Breast epithelium (tissue), 4 donors: ENCODE measurements around the gene C14orf39. TPM values are rescaled to one million over a fixed set of nuclear protein-coding genes. Genes with fewer than 3 reads are reported as not detected.
"Not testable (repeated sequence)": the region's sequence is repeated elsewhere in the genome, so short reads cannot be mapped to it uniquely, and the experiment has no call there.

Source experiments
- DNase-seq, 2 donors: peaks; one replicate each; pipeline ENCODE4 v3.0.0-alpha.2; 2019; ENCODE audit warnings: low spot score in 2 of 2
- H3K27ac ChIP-seq, 2 donors: fragments of 200-600 bp; sonication (generic) in 1 of 2; one replicate each; pipeline ENCODE4 v1.5.1; 2016 to 2019; ENCODE audit warnings: mild to moderate bottlenecking in 1 of 2
- H3K27me3 ChIP-seq, 2 donors: fragments of 200-600 bp; sonication (generic) in 1 of 2; one replicate each; pipeline versions ENCODE4 v1.5.1 to v1.6.0; 2017 to 2019; ENCODE audit warnings: control low read depth in 1 of 2, mild to moderate bottlenecking in 1 of 2
- H3K36me3 ChIP-seq: fragments of 200-600 bp; one replicate; pipeline ENCODE4 v1.5.1; 2019
- H3K4me1 ChIP-seq, 2 donors: fragments of 200-600 bp; sonication (generic); one replicate each; pipeline ENCODE4 v1.5.1; 2016 to 2019; ENCODE audit warnings: control low read depth in 1 of 2
- H3K4me3 ChIP-seq, 3 donors: fragments of 200-600 bp; sonication (generic); 1 replicate in 2 of 3; 2 replicates in 1 of 3; pipeline ENCODE4 v1.5.1; 2016 to 2019; ENCODE audit warnings: mild to moderate bottlenecking in 3 of 3, moderate library complexity in 2 of 3
- H3K9me3 ChIP-seq, 2 donors: fragments of 200-600 bp; sonication (generic) in 1 of 2; one replicate each; pipeline ENCODE4 v1.5.1; 2016 to 2019; ENCODE audit warnings: control low read depth in 1 of 2
- CTCF ChIP-seq, 3 donors: fragments of 450-650 bp; IDR thresholded peaks; one replicate each; pipeline ENCODE4 v1.5.1; 2016 to 2017; ENCODE audit warnings: antibody characterized with exemption in 3 of 3, mild to moderate bottlenecking in 3 of 3, moderate library complexity in 3 of 3
- POLR2A ChIP-seq: fragments of 450-650 bp; IDR thresholded peaks from one replicate; pipeline ENCODE4 v1.6.1; 2016; ENCODE audit warnings: antibody characterized with exemption, mild to moderate bottlenecking, moderate library complexity
- POLR2AphosphoS5 ChIP-seq, 3 donors: sonication (generic); formaldehyde crosslinking; IDR thresholded peaks; one replicate each; pipeline ENCODE4 v1.6.1; 2017; ENCODE audit warnings: antibody characterized with exemption in 3 of 3
- intact Hi-C: fragments of 100-400 bp; cut with DNase I; formaldehyde crosslinking; loops from one replicate; pipeline ENCODE4 v1.15.1; 2023; ENCODE audit warnings: low total_unique reads
- total RNA-seq, 3 donors: library from RNA; depleted of rRNA; stranded (reverse); fragments of >200 nt; gene quantifications; one replicate each; pipeline ENCODE4 v1.1.0, GENCODE V29; 2016

C14orf39 gene
- total RNA-seq, 3 donors from 2014 or later, result 0.33 to 2.1 TPM; not detected in 1

- Histone ChIP-seq H3K27ac (no peak overlapping the region), H3K36me3 (no peaks in the 10 kb centered on the region), H3K9me3 (peaks cover 4 to 8% of the 10 kb centered on the region in 2 donors), H3K4me3 (peak overlapping the region in 1 of 3 donors; percentile 46), H3K4me1 (no peaks in the 10 kb centered on the region), H3K27me3 (peaks cover 2 to 53% of the 10 kb centered on the region in 2 donors)
- TF ChIP-seq POLR2A, result no peak
- no peak for TF ChIP-seq POLR2AphosphoS5 (IDR thresholded peaks at IDR 0.05)
- no peak for TF ChIP-seq CTCF (IDR thresholded peaks at IDR 0.05)
- intact Hi-C loops, result no loop called here
- DNase-seq, result no peak
Measured at GRCh38 chr14:60485057-60485597, 736 bp downstream of the C14orf39 start.

GRCh38 chr14:60482743-60483142 lies 3.1 kb downstream of the C14orf39 start:
- no peak for DNase-seq
- no peak for TF ChIP-seq CTCF (IDR thresholded peaks at IDR 0.05)
- TF ChIP-seq POLR2A, result no peak
- TF ChIP-seq POLR2AphosphoS5 (IDR thresholded peaks at IDR 0.05), result no peak
- H3K9me3 ChIP-seq, result peaks cover 6 to 11% of the 10 kb centered on the region in 2 donors
- no peaks in the 10 kb centered on the region for H3K4me1 ChIP-seq
- H3K27ac ChIP-seq, result no peak overlapping the region
- intact Hi-C loops, result no loop called here
- no peak overlapping the region for H3K4me3 ChIP-seq
- H3K36me3 ChIP-seq, result no peaks in the 10 kb centered on the region
- H3K27me3 ChIP-seq, result peaks cover 2 to 39% of the 10 kb centered on the region in 2 donors

- intact Hi-C loops, DNase-seq, H3K4me1 ChIP-seq: not testable (repeated sequence)
Measured at GRCh38 chr14:60480248-60480647, 5.6 kb downstream of the C14orf39 start.

GRCh38 chr14:60455875-60456274 lies 30.0 kb downstream of the C14orf39 start:
- Histone ChIP-seq H3K27me3 (no peaks in the 10 kb centered on the region), H3K9me3 (no peaks in the 10 kb centered on the region), H3K36me3 (no peaks in the 10 kb centered on the region), H3K4me3 (no peak overlapping the region), H3K4me1 (no peaks in the 10 kb centered on the region), H3K27ac (no peak overlapping the region)
- DNase-seq, result no peak
- intact Hi-C loops, result no loop called here
- no peak for TF ChIP-seq CTCF (IDR thresholded peaks at IDR 0.05)
- no peak for TF ChIP-seq POLR2A
- no peak for TF ChIP-seq POLR2AphosphoS5 (IDR thresholded peaks at IDR 0.05)

More at GRCh38 chr14:60480248-60480647, 5.6 kb downstream of the C14orf39 start:
- Histone ChIP-seq H3K9me3 (peaks cover 6 to 11% of the 10 kb centered on the region in 2 donors), H3K27me3 (peaks cover 0 to 19% of the 10 kb centered on the region in 2 donors)
- H3K27ac ChIP-seq, H3K36me3 ChIP-seq, H3K4me3 ChIP-seq: not testable (repeated sequence)

GRCh38 chr14:60430276-60430675 lies 55.6 kb downstream of the C14orf39 start:
- Histone ChIP-seq H3K9me3 (peaks cover 7 to 12% of the 10 kb centered on the region in 2 donors), H3K36me3 (no peaks in the 10 kb centered on the region), H3K4me1 (no peaks in the 10 kb centered on the region), H3K4me3 (no peak overlapping the region), H3K27me3 (no peaks in the 10 kb centered on the region), H3K27ac (no peak overlapping the region)
- intact Hi-C loops, result no loop called here
- no peak for DNase-seq
- no peak for TF ChIP-seq POLR2A
- no peak for TF ChIP-seq POLR2AphosphoS5 (IDR thresholded peaks at IDR 0.05)
- TF ChIP-seq CTCF (IDR thresholded peaks at IDR 0.05), result no peak
